ENCODE results near the gene TXNIP. TPM values are rescaled to one million over a fixed set of nuclear protein-coding genes. Genes with fewer than 3 reads are reported as not detected.

TXNIP gene
- total and polyA plus RNA-seq, 12 donors, result 231 to 1,142 (median 750) TPM

GRCh38 chr1:145944532-145944931 lies 51.8 kb downstream of the TXNIP start:
- no peak overlapping the region for H3K4me3 ChIP-seq
- no peak overlapping the region for H3K27ac ChIP-seq

GRCh38 chr1:145942871-145943270 lies 53.5 kb downstream of the TXNIP start:
- DNase-seq (no peak), ATAC-seq (no peak)
- TF ChIP-seq CTCF (IDR thresholded peaks at IDR 0.05), result no peak
- H3K4me1 ChIP-seq, result peaks cover 0 to 6% (median 0%) of the 10 kb centered on the region in 9 donors
- H3K9me3 ChIP-seq, result no peaks in the 10 kb centered on the region
- WGBS, 2 donors, result 84 to 89% methylated on average over 6 of the region's 6 CpGs
- no peaks in the 10 kb centered on the region for H3K27me3 ChIP-seq
- H3K27ac ChIP-seq, result no peak overlapping the region
- intact Hi-C loops (cut with DNase I), result no loop called here
- H3K4me3 ChIP-seq, result no peak overlapping the region
- H3K36me3 ChIP-seq, result peaks cover 0 to 100% (median 24%) of the 10 kb centered on the region in 9 donors

More at GRCh38 chr1:145944532-145944931, 51.8 kb downstream of the TXNIP start:
- no peak for TF ChIP-seq CTCF (IDR thresholded peaks at IDR 0.05)
- no peak for DNase-seq
- Histone ChIP-seq H3K4me1 (peaks cover 0 to 23% (median 10%) of the 10 kb centered on the region in 9 donors), H3K36me3 (peaks cover 0 to 99% (median 22%) of the 10 kb centered on the region in 9 donors), H3K9me3 (no peaks in the 10 kb centered on the region), H3K27me3 (no peaks in the 10 kb centered on the region)
- intact Hi-C loops (cut with DNase I), result no loop called here
- no peak for ATAC-seq
- 79 to 80% methylated on average over 3 of the region's 3 CpGs for WGBS, 2 donors

Other genes with a start within 250 kb of the TXNIP start
- 10 to 100 TPM; 39.2 to 99.0 (median 56.3) TPM for gene RNF115, start 172.5 kb downstream of the TXNIP start, total RNA-seq
- 10 to 100 TPM; 12.8 to 25.2 TPM for gene RNF115, start 172.5 kb downstream of the TXNIP start, polyA plus RNA-seq
- 10 to 100 TPM; 11.8 to 18.1 (median 16.1) TPM for gene POLR3C, start 172.4 kb downstream of the TXNIP start, total RNA-seq
- gene POLR3C, start 172.4 kb downstream of the TXNIP start, polyA plus RNA-seq, result 10 to 100 TPM in 1 of 2 donors, 1 to 10 TPM in 1; 8.0 to 11.3 TPM
- 1 to 10 TPM; 1.8 to 4.9 (median 3.6) TPM for gene NUDT17, start 150.9 kb downstream of the TXNIP start, total RNA-seq
- gene NUDT17, start 150.9 kb downstream of the TXNIP start, polyA plus RNA-seq, result 1 to 10 TPM in 1 of 2 donors, under 1 TPM in 1; 0.75 to 4.0 TPM
- gene PIAS3, start 137.5 kb downstream of the TXNIP start, total RNA-seq, result 10 to 100 TPM; 12.6 to 21.0 (median 15.0) TPM
- gene PIAS3, start 137.5 kb downstream of the TXNIP start, polyA plus RNA-seq, result 10 to 100 TPM; 19.9 to 28.7 TPM
- 1 to 10 TPM in 1 of 10 donors, under 1 TPM in 9; 0.28 to 1.2 (median 0.56) TPM for gene ANKRD35, start 110.7 kb downstream of the TXNIP start, total RNA-seq
- 1 to 10 TPM in 1 of 2 donors, under 1 TPM in 1; 0.80 to 2.1 TPM for gene ANKRD35, start 110.7 kb downstream of the TXNIP start, polyA plus RNA-seq
- 1 to 10 TPM; 1.1 to 3.2 (median 1.6) TPM for gene ITGA10, start 86.5 kb downstream of the TXNIP start, total RNA-seq
- gene ITGA10, start 86.5 kb downstream of the TXNIP start, polyA plus RNA-seq, result 1 to 10 TPM; 1.9 to 4.2 TPM
- gene PEX11B, start 77.9 kb downstream of the TXNIP start, total RNA-seq, result 10 to 100 TPM; 20.4 to 26.3 (median 23.0) TPM
- gene PEX11B, start 77.9 kb downstream of the TXNIP start, polyA plus RNA-seq, result 10 to 100 TPM; 17.7 to 24.5 TPM
- 10 to 100 TPM; 55.5 to 90.5 (median 67.4) TPM for gene RBM8A, start 69.1 kb downstream of the TXNIP start, total RNA-seq
- gene RBM8A, start 69.1 kb downstream of the TXNIP start, polyA plus RNA-seq, result 100 to 1,000 TPM in 1 of 2 donors, 10 to 100 TPM in 1; 34.5 to 151 TPM
- gene LIX1L, start 38.6 kb downstream of the TXNIP start, total RNA-seq, result 10 to 100 TPM; 21.2 to 30.0 (median 24.5) TPM
- gene LIX1L, start 38.6 kb downstream of the TXNIP start, polyA plus RNA-seq, result 1 to 10 TPM; 7.1 to 9.4 TPM
- gene ANKRD34A, start 32.0 kb downstream of the TXNIP start, total RNA-seq, result 1 to 10 TPM in 6 of 10 donors, under 1 TPM in 4; 0.66 to 1.5 (median 1.0) TPM
- gene ANKRD34A, start 32.0 kb downstream of the TXNIP start, polyA plus RNA-seq, result 1 to 10 TPM in 1 of 2 donors, under 1 TPM in 1; 0.88 to 1.7 TPM
- gene POLR3GL, start 31.9 kb downstream of the TXNIP start, total RNA-seq, result 10 to 100 TPM; 30.9 to 44.7 (median 38.5) TPM
- gene POLR3GL, start 31.9 kb downstream of the TXNIP start, polyA plus RNA-seq, result 10 to 100 TPM; 44.2 to 64.5 TPM
- gene HJV, start 25.2 kb upstream of the TXNIP start, total RNA-seq, result 100 to 1,000 TPM in 1 of 10 donors, 10 to 100 TPM in 9; 26.8 to 115 (median 76.5) TPM
- gene HJV, start 25.2 kb upstream of the TXNIP start, polyA plus RNA-seq, result 10 to 100 TPM in 1 of 2 donors, under 1 TPM in 1; 0.52 to 18.8 TPM
- 1 to 10 TPM in 5 of 10 donors, under 1 TPM in 5; 0.47 to 1.7 (median 0.96) TPM for gene NBPF10, start 148.2 kb upstream of the TXNIP start, total RNA-seq
- gene NBPF10, start 148.2 kb upstream of the TXNIP start, polyA plus RNA-seq, result under 1 TPM; 0.22 to 0.30 TPM
- gene NOTCH2NLA, start 232.4 kb upstream of the TXNIP start, total RNA-seq, result 10 to 100 TPM in 8 of 10 donors, 1 to 10 TPM in 2; 6.6 to 18.4 (median 10.8) TPM
- gene NOTCH2NLA, start 232.4 kb upstream of the TXNIP start, polyA plus RNA-seq, result 10 to 100 TPM in 1 of 2 donors, 1 to 10 TPM in 1; 6.3 to 10.9 TPM

All from heart right ventricle (tissue), 16 donors.